IPS-15b (cell line): Measurements from ENCODE around the gene JADE2.

ENCODE experiments used
- H3K27me3 ChIP-seq: one replicate; pipeline ENCODE4 v1.6.1; 2013; ENCODE audit warnings: low read length; ENCODE audit not compliant: control insufficient read depth, insufficient read depth
- H3K36me3 ChIP-seq: one replicate; pipeline ENCODE4 v1.6.1; 2013; ENCODE audit warnings: low read length; ENCODE audit not compliant: control insufficient read depth, insufficient read depth
- H3K4me1 ChIP-seq: one replicate; pipeline ENCODE4 v1.6.1; 2013; ENCODE audit warnings: mild to moderate bottlenecking, low read length; ENCODE audit not compliant: control insufficient read depth, insufficient read depth
- H3K4me3 ChIP-seq: one replicate; pipeline ENCODE4 v1.5.1; 2013; ENCODE audit warnings: low read depth, low read length
- H3K9ac ChIP-seq: one replicate; pipeline ENCODE4 v1.6.1; 2013; ENCODE audit warnings: low read depth, mild to moderate bottlenecking, low read length
- H3K9me3 ChIP-seq: one replicate; pipeline ENCODE4 v1.6.1; 2013; ENCODE audit warnings: mild to moderate bottlenecking, low read length; ENCODE audit not compliant: control insufficient read depth, insufficient read depth

The JADE2 gene

DNA sequence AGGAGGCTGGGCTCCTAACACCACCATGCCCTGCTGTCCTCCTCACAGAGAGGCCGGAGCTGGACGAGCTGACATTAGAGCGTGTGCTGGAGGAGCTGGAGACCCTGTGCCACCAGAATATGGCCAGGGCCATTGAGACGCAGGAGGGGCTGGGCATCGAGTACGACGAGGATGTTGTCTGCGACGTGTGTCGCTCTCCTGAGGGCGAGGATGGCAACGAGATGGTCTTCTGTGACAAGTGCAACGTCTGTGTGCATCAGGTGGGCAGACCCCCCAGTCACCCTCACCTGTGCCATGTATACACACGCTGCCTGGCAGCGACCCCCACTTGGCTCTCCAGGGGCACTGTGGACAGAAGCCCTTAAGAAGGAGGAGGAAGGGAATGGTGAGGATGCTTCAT lies 35.2 kb downstream of the JADE2 start:
- H3K9me3 ChIP-seq = no peaks in the 10 kb centered on the region
- no peak overlapping the region for H3K9ac ChIP-seq
- no peak overlapping the region for H3K4me3 ChIP-seq
- peaks cover 75% of the 10 kb centered on the region for H3K36me3 ChIP-seq
- H3K27me3 ChIP-seq = no peaks in the 10 kb centered on the region
- no peaks in the 10 kb centered on the region for H3K4me1 ChIP-seq

- Histone ChIP-seq H3K27me3 (no peaks in the 10 kb centered on the region), H3K36me3 (peaks cover 79% of the 10 kb centered on the region), H3K4me3 (no peak overlapping the region), H3K9ac (peak overlapping the region; percentile 2), H3K4me1 (no peaks in the 10 kb centered on the region), H3K9me3 (no peaks in the 10 kb centered on the region)
These were observed 36.4 kb downstream of the JADE2 start for GRCh38 chr5:134561871-134562296.

GRCh38 chr5:134563221-134563620 lies 37.8 kb downstream of the JADE2 start:
- no peaks in the 10 kb centered on the region for H3K9me3 ChIP-seq
- no peaks in the 10 kb centered on the region for H3K4me1 ChIP-seq
- H3K4me3 ChIP-seq = no peak overlapping the region
- H3K36me3 ChIP-seq = peaks cover 89% of the 10 kb centered on the region
- no peaks in the 10 kb centered on the region for H3K27me3 ChIP-seq
- H3K9ac ChIP-seq = no peak overlapping the region

- peaks cover 94% of the 10 kb centered on the region for H3K36me3 ChIP-seq
These were observed 38.5 kb downstream of the JADE2 start for GRCh38 chr5:134563962-134564361.

GRCh38 chr5:134564396-134564795 lies 38.9 kb downstream of the JADE2 start:
- Histone ChIP-seq H3K36me3 (peaks cover 91% of the 10 kb centered on the region), H3K4me3 (no peak overlapping the region), H3K27me3 (no peaks in the 10 kb centered on the region), H3K4me1 (no peaks in the 10 kb centered on the region), H3K9ac (no peak overlapping the region), H3K9me3 (no peaks in the 10 kb centered on the region)

More at GRCh38 chr5:134563962-134564361, 38.5 kb downstream of the JADE2 start:
- Histone ChIP-seq H3K4me3 (no peak overlapping the region), H3K4me1 (no peaks in the 10 kb centered on the region), H3K9me3 (no peaks in the 10 kb centered on the region), H3K27me3 (no peaks in the 10 kb centered on the region), H3K9ac (no peak overlapping the region)

GRCh38 chr5:134565791-134566740 lies 40.6 kb downstream of the JADE2 start:
- Histone ChIP-seq H3K36me3 (peaks cover 87% of the 10 kb centered on the region), H3K9ac (no peak overlapping the region)

GRCh38 chr5:134566741-134567221 lies 41.3 kb downstream of the JADE2 start:
- Histone ChIP-seq H3K4me3 (no peak overlapping the region), H3K4me1 (no peaks in the 10 kb centered on the region), H3K9me3 (no peaks in the 10 kb centered on the region), H3K27me3 (no peaks in the 10 kb centered on the region), H3K36me3 (peaks cover 85% of the 10 kb centered on the region), H3K9ac (no peak overlapping the region)

More at GRCh38 chr5:134565791-134566740, 40.6 kb downstream of the JADE2 start:
- Histone ChIP-seq H3K4me1 (no peaks in the 10 kb centered on the region), H3K4me3 (no peak overlapping the region), H3K9me3 (no peaks in the 10 kb centered on the region), H3K27me3 (no peaks in the 10 kb centered on the region)

- H3K4me1 ChIP-seq = no peaks in the 10 kb centered on the region
- H3K4me3 ChIP-seq = no peak overlapping the region
- no peak overlapping the region for H3K9ac ChIP-seq
- H3K27me3 ChIP-seq = no peaks in the 10 kb centered on the region
- H3K36me3 ChIP-seq = peaks cover 84% of the 10 kb centered on the region
- no peaks in the 10 kb centered on the region for H3K9me3 ChIP-seq
These were observed 42.3 kb downstream of the JADE2 start for GRCh38 chr5:134567641-134568336.

GRCh38 chr5:134568337-134568700 lies 42.8 kb downstream of the JADE2 start:
- no peak overlapping the region for H3K4me3 ChIP-seq
- peaks cover 84% of the 10 kb centered on the region for H3K36me3 ChIP-seq
- H3K27me3 ChIP-seq = no peaks in the 10 kb centered on the region
- H3K9me3 ChIP-seq = no peaks in the 10 kb centered on the region
- no peaks in the 10 kb centered on the region for H3K4me1 ChIP-seq
- no peak overlapping the region for H3K9ac ChIP-seq

DNA sequence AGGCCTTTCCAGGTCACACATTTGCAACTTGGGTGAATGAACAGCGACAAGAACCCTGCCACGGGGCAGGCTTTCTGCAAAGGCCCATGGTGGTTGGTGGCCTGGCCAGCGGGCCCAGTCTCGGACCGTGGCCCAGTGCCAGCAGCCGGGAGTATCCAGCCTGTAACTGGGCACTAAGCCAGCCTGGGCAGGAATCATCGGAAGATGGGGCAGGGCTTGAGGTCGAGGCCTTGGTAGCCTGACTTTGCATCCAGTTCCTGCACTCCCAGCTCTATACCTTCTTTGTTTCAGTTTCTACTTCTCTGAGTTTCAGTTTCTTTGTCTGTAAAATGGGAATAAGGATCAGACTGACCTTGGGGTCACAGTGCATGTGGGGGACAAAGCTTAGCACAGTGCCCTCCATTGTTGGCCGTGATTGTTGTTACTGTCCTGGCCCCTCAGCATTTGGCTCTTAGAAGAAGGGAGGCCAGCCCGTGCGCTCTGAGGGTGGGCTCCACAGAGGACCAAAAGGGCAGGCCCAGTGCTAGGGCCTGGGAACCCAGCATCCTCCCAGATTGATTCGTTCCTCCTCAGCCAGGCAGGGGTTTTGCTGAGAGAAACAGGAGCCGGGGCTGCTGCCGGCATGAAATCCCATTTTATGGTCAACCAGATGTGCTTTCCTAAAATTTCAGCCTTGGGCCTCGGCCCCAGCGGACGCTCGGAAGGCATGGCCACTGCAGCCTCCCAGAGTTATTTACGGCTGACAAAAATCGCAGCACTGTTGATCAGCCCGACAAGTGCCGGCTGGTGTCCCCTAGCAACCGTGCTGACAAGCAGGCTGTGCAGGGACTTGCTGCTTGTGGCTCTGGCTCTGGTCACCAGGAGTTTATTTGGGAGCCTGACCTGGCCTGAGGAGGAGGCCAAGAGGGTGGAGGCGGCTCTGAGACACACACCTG lies 43.6 kb downstream of the JADE2 start:
- H3K4me3 ChIP-seq = no peak overlapping the region
- no peaks in the 10 kb centered on the region for H3K4me1 ChIP-seq
- peaks cover 84% of the 10 kb centered on the region for H3K36me3 ChIP-seq
- no peaks in the 10 kb centered on the region for H3K27me3 ChIP-seq
- H3K9me3 ChIP-seq = no peaks in the 10 kb centered on the region
- peak overlapping the region; percentile 24 for H3K9ac ChIP-seq

- H3K9ac ChIP-seq = no peak overlapping the region
- peaks cover 83% of the 10 kb centered on the region for H3K36me3 ChIP-seq
- H3K4me3 ChIP-seq = no peak overlapping the region
- H3K4me1 ChIP-seq = no peaks in the 10 kb centered on the region
- no peaks in the 10 kb centered on the region for H3K27me3 ChIP-seq
- H3K9me3 ChIP-seq = no peaks in the 10 kb centered on the region
These were observed 44.4 kb downstream of the JADE2 start for GRCh38 chr5:134569758-134570364.
